Measurements from ENCODE around the gene KDM3A.

- no peak for TF ChIP-seq FOXA1 (IDR thresholded peaks at IDR 0.05)
- no peak for TF ChIP-seq ELF4 (IDR thresholded peaks at IDR 0.05)
- TF ChIP-seq HDGF (IDR thresholded peaks at IDR 0.05; ENCODE audit: borderline replicate concordance), result no peak
- TF ChIP-seq FOXK2 (IDR thresholded peaks at IDR 0.05), result no peak
- TF ChIP-seq L3MBTL2 (conservative IDR thresholded peaks at IDR 0.05), result no peak
- TF ChIP-seq CTBP1 (IDR thresholded peaks at IDR 0.05; ENCODE audit: borderline replicate concordance), result no peak
Observed at GRCh38 chr2:86522711-86523110, 81.5 kb downstream of the KDM3A start.

All from HEK293T (cell line).